HL-60 (cell line): Measurements from ENCODE around the gene ACOT9.

Source experiments
- GABPA ChIP-seq: IDR thresholded peaks from 2 replicates; pipeline ENCODE4 v1.6.1; 2012; ENCODE audit warnings: low read depth
- TF ChIP-seq, protein P1 (sequence below): IDR thresholded peaks from one replicate; pipeline ENCODE4 v1.5.1; 2011; ENCODE audit warnings: low read length, control low read depth, inconsistent platforms; ENCODE audit not compliant: insufficient read depth
- TF ChIP-seq, protein P2 (sequence below): IDR thresholded peaks from 2 replicates; pipeline ENCODE4 v1.6.1; 2012; ENCODE audit warnings: low read depth; ENCODE audit not compliant: insufficient replicate concordance

DNA sequence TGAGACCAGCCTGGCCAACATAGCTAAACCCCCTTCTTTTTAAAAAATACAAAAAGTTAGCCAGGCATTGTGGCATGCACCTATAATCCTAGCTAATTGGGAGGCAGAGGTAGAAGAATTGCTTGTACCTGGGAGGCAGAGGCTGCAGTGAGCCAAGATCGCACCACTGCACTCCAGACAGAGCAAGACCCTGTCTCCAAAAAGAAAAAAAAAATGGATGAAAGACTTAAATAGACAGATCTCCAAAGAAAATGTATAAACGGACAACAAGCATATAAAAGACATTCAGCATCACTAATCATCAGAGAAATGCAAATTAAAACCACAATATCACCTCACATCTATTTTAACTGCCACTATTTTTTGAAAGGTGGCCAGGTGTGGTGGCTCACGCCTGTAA, 33.3 kb upstream of the ACOT9 start:
- TF ChIP-seq, protein P1, sequence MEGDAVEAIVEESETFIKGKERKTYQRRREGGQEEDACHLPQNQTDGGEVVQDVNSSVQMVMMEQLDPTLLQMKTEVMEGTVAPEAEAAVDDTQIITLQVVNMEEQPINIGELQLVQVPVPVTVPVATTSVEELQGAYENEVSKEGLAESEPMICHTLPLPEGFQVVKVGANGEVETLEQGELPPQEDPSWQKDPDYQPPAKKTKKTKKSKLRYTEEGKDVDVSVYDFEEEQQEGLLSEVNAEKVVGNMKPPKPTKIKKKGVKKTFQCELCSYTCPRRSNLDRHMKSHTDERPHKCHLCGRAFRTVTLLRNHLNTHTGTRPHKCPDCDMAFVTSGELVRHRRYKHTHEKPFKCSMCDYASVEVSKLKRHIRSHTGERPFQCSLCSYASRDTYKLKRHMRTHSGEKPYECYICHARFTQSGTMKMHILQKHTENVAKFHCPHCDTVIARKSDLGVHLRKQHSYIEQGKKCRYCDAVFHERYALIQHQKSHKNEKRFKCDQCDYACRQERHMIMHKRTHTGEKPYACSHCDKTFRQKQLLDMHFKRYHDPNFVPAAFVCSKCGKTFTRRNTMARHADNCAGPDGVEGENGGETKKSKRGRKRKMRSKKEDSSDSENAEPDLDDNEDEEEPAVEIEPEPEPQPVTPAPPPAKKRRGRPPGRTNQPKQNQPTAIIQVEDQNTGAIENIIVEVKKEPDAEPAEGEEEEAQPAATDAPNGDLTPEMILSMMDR, result no peak
- no peak for TF ChIP-seq GABPA
- TF ChIP-seq, protein P2, sequence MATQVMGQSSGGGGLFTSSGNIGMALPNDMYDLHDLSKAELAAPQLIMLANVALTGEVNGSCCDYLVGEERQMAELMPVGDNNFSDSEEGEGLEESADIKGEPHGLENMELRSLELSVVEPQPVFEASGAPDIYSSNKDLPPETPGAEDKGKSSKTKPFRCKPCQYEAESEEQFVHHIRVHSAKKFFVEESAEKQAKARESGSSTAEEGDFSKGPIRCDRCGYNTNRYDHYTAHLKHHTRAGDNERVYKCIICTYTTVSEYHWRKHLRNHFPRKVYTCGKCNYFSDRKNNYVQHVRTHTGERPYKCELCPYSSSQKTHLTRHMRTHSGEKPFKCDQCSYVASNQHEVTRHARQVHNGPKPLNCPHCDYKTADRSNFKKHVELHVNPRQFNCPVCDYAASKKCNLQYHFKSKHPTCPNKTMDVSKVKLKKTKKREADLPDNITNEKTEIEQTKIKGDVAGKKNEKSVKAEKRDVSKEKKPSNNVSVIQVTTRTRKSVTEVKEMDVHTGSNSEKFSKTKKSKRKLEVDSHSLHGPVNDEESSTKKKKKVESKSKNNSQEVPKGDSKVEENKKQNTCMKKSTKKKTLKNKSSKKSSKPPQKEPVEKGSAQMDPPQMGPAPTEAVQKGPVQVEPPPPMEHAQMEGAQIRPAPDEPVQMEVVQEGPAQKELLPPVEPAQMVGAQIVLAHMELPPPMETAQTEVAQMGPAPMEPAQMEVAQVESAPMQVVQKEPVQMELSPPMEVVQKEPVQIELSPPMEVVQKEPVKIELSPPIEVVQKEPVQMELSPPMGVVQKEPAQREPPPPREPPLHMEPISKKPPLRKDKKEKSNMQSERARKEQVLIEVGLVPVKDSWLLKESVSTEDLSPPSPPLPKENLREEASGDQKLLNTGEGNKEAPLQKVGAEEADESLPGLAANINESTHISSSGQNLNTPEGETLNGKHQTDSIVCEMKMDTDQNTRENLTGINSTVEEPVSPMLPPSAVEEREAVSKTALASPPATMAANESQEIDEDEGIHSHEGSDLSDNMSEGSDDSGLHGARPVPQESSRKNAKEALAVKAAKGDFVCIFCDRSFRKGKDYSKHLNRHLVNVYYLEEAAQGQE, result no peak
